Heart left ventricle (tissue), 16 donors: ENCODE measurements around the gene TMEM203. TPM values are rescaled to one million over a fixed set of nuclear protein-coding genes. Genes with fewer than 3 reads are reported as not detected.

ENCODE experiments used
- ATAC-seq, 4 donors: fragments of 200-7000 bp; cut with Tn5 transposase; one replicate each; pipeline ENCODE4 v1.9.1; 2020 to 2022; ENCODE audit warnings: moderate library complexity in 4 of 4, mild to moderate bottlenecking in 3 of 4, moderate number of reproducible peaks in 1 of 4
- DNase-seq, 5 donors: peaks; one replicate each; pipeline ENCODE4 v3.0.0-alpha.2; 2020
- H3K27ac ChIP-seq, 12 donors: fragments of 200-600 bp; sonication (generic) in 4 of 12; one replicate each; pipeline versions ENCODE4 v1.5.0 to v1.8.0; 2016 to 2022; ENCODE audit warnings: mild to moderate bottlenecking in 2 of 12
- H3K27me3 ChIP-seq, 9 donors: fragments of 200-600 bp; sonication (generic) in 2 of 9; one replicate each; pipeline versions ENCODE4 v1.5.1 to v1.8.0; 2016 to 2022; ENCODE audit warnings: mild to moderate bottlenecking in 3 of 9
- H3K36me3 ChIP-seq, 9 donors: fragments of 200-600 bp; sonication (generic) in 2 of 9; one replicate each; pipeline versions ENCODE4 v1.5.0 to v1.8.0; 2018 to 2022; ENCODE audit warnings: mild to moderate bottlenecking in 2 of 9
- H3K4me1 ChIP-seq, 12 donors: fragments of 200-600 bp; sonication (generic) in 4 of 12; one replicate each; pipeline versions ENCODE4 v1.5.0 to v1.8.0; 2016 to 2022; ENCODE audit warnings: mild to moderate bottlenecking in 3 of 12
- H3K4me3 ChIP-seq, 12 donors: fragments of 200-600 bp; sonication (generic) in 4 of 12; one replicate each; pipeline versions ENCODE4 v1.5.0 to v1.8.0; 2017 to 2022; ENCODE audit warnings: mild to moderate bottlenecking in 9 of 12, moderate library complexity in 4 of 12
- H3K9me3 ChIP-seq, 12 donors: fragments of 200-600 bp; sonication (generic) in 4 of 12; one replicate each; pipeline versions ENCODE4 v1.5.0 to v1.8.0; 2016 to 2022; ENCODE audit warnings: mild to moderate bottlenecking in 1 of 12
- CTCF ChIP-seq, 12 donors: fragments of 200-600 bp; sonication (generic) in 4 of 12; IDR thresholded peaks; one replicate each; pipeline versions ENCODE4 v1.5.0 to v1.8.0; 2018 to 2022; ENCODE audit warnings: antibody characterized with exemption in 12 of 12, mild to moderate bottlenecking in 5 of 12
- POLR2A ChIP-seq, 2 donors: fragments of 450-650 bp; IDR thresholded peaks; one replicate each; pipeline ENCODE4 v1.6.1; 2017; ENCODE audit warnings: antibody characterized with exemption in 2 of 2, mild to moderate bottlenecking in 2 of 2, moderate library complexity in 2 of 2
- WGBS, 4 donors: extraction: QIAGEN DNeasy Blood & Tissue Kit in 2 of 4; methylation state at CpG; one replicate each; pipeline versions ENCODE4 v1.1.5 to v1.1.7; 2013 to 2018; 5-methylcytosine and 5-hydroxymethylcytosine counted together
- intact Hi-C, 10 donors: fragments of 100-400 bp; cut with DNase I; formaldehyde crosslinking; loops; one replicate each; pipeline versions ENCODE4 v1.11.1 to v1.14.2; 2022
- polyA plus RNA-seq, 2 donors: library from polyadenylated mRNA; stranded (reverse); fragments of 200-250 nt; gene quantifications; one replicate each; pipeline ENCODE4 v1.2.3, GENCODE V29; 2013
- total RNA-seq, 9 donors: library from RNA; depleted of rRNA in 2 of 9; stranded (reverse); fragments of >200 nt in 2 of 9; fragmentation: NEBNext Ultra II Directional in 3 of 9; extraction: Animal tissue kit (Norgen Biotek cat#: 25700) in 3 of 9; gene quantifications; one replicate each; pipeline versions ENCODE4 v1.1.0 to v1.2.4, GENCODE V29; 2016 to 2023
- donor health status: ischemic (EF 13 %, LVEDD 7.1; RV severe dilation, severe dysfunction).
- donor health status: healthy with polysubstance abuse.
- donor health status: DM: no; HTN: yes; CAD: no.
- donor health status: DM: no; HTN: no; CAD: no.
- donor health status: ischemic (EF 25% LVEDD 6.9; RV normal size, moderate dysfunction).
- donor health status: ischemic (EF 25% LVEDD 5.7; RV mildly dilated, moderate dysfunction).
- donor health status: healthy.
- donor health status: DM: yes; HTN: yes; CAD: no.
- donor health status: ischemic (EF 35%, LVEDD 5.7; RV mildly dilated, moderate dysfunction).
- donor health status: nonischemic (EF 11% LVEDD 7.7; RV severe dilation, severe dysfunction).
- donor health status: DM: yes; HTN: yes; CAD: no.
- donor health status: PGD.
- donor health status: ischemic (EF 29% LVEDD 5.4; RV normal size, mild dysfunction).
- donor health status: nonischemic (EF 23%, LVEDD 6.1; RV moderate dilation, normal function).

The TMEM203 gene
- total and polyA plus RNA-seq, 11 donors = 30.8 to 52.0 (median 42.1) TPM

DNA sequence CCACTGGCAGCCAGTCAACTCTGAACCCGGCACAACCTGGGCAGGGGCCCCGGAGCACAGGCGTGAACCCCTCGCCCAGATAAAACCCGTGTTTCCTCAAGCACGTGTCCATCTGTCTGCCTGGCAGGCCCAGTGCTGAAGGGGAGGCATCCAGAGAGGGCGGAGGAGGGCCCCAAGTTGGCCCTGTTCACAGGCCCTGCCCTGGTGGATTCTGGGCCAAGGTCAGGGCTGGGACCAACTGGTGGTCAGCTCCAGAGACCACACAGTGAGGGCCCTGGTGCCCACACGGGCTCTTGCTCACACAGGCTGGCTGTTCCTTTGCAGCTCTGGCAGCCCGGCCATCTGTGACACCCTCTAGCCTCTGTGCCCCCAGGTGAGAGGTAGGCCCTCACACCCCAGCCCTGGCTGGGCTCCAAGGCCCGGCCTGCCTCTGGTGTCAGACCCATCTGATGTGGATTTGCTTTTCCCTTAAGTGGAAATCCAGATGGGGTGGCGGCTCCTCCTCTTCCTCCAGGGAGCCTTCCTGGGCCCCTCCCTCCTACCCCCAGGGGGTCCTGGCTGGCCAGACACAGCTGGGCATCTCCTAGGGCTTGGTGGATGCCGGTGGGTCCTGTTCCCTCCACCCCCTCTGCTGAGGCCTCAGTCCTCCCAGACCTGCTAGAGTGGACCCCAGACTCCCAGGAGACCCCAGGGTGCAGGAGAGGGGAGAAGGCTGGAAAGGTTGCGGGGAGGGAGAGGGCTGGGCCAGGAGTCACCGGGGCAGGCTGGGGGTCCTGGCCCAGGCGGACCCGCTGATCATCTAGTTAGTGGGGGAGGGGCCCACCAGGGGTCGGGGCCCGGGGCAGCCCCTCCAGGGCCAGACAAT lies 45.1 kb upstream of the TMEM203 start:
- Histone ChIP-seq H3K9me3 (no peaks in the 10 kb centered on the region), H3K36me3 (no peaks in the 10 kb centered on the region), H3K4me1 (peaks cover 0 to 31% (median 14%) of the 10 kb centered on the region in 12 donors), H3K4me3 (no peak overlapping the region), H3K27ac (peak overlapping the region in 9 of 12 donors; percentile 8 to 63 (median 46)), H3K27me3 (no peaks in the 10 kb centered on the region)
- intact Hi-C loops = no loop called here
- 36 to 61% (median 52%) methylated on average over 9 to 17 of the region's 18 CpGs for WGBS, 4 donors
- no peak for DNase-seq
- peak in 3 of 4 donors; percentile 2 to 46 (median 34) for ATAC-seq
- TF ChIP-seq CTCF (IDR thresholded peaks at IDR 0.05) = no peak
- no peak for TF ChIP-seq POLR2A (IDR thresholded peaks at IDR 0.05)

- Histone ChIP-seq H3K4me3 (no peak overlapping the region), H3K4me1 (peaks cover 0 to 32% (median 22%) of the 10 kb centered on the region in 12 donors), H3K9me3 (no peaks in the 10 kb centered on the region), H3K27ac (no peak overlapping the region), H3K27me3 (no peaks in the 10 kb centered on the region), H3K36me3 (peaks cover 0 to 12% (median 10%) of the 10 kb centered on the region in 9 donors)
- intact Hi-C loops = no loop called here
- no peak for DNase-seq
- TF ChIP-seq CTCF (IDR thresholded peaks at IDR 0.05) (no peak), POLR2A (IDR thresholded peaks at IDR 0.05) (no peak)
- WGBS, 4 donors = 89 to 91% (median 90%) methylated on average over 4 to 6 of the region's 6 CpGs
- no peak for ATAC-seq
These were observed 42.4 kb upstream of the TMEM203 start for GRCh38 chr9:137247916-137248175.

GRCh38 chr9:137247135-137247915 lies 41.9 kb upstream of the TMEM203 start:
- Histone ChIP-seq H3K4me3 (no peak overlapping the region), H3K4me1 (peaks cover 0 to 37% (median 27%) of the 10 kb centered on the region in 12 donors), H3K27ac (no peak overlapping the region), H3K36me3 (peaks cover 0 to 17% (median 15%) of the 10 kb centered on the region in 9 donors), H3K9me3 (no peaks in the 10 kb centered on the region), H3K27me3 (no peaks in the 10 kb centered on the region)
- 73 to 83% (median 81%) methylated on average over 19 to 20 of the region's 20 CpGs for WGBS, 4 donors
- ATAC-seq (peak in 1 of 4 donors; percentile 2), DNase-seq (no peak)
- TF ChIP-seq CTCF (IDR thresholded peaks at IDR 0.05) (no peak), POLR2A (IDR thresholded peaks at IDR 0.05) (no peak)
- intact Hi-C loops = no loop called here
